GM12878 (cell line): ENCODE data around the gene SLC25A33.

Experiments used
- CEBPB ChIP-seq, 2 experiments: fragments of 150-350 bp in 1 of 2; IDR thresholded peaks; 2 replicates each; pipeline ENCODE4 v1.6.1; 2012 to 2014; ENCODE audit warnings: low read depth in 2 of 2, low read length in 2 of 2, borderline replicate concordance in 1 of 2, inconsistent platforms in 1 of 2
- CREB1 ChIP-seq: IDR thresholded peaks from 2 replicates; pipeline ENCODE4 v1.6.1; 2012; ENCODE audit warnings: low read depth, mild to moderate bottlenecking, inconsistent platforms
- CTCF ChIP-seq, 3 experiments: IDR thresholded peaks in 2 of 3; conservative IDR thresholded peaks in 1 of 3; 2 replicates each; pipeline ENCODE4 v1.5.1; 2011; ENCODE audit warnings: low read depth in 3 of 3, low read length in 3 of 3, mild to moderate bottlenecking in 3 of 3, control low read depth in 2 of 3, moderate library complexity in 2 of 3, inconsistent platforms in 1 of 3, mixed read lengths in 1 of 3; ENCODE audit not compliant: control insufficient read depth in 2 of 3, insufficient read depth in 1 of 3; ENCODE audit errors: extremely low read depth in 1 of 3
- EZH2 ChIP-seq: IDR thresholded peaks from 2 replicates; pipeline ENCODE4 v1.6.1; 2012; ENCODE audit warnings: low read depth, mild to moderate bottlenecking, control low read depth, inconsistent platforms, low read length, borderline replicate concordance; ENCODE audit not compliant: control insufficient read depth
- NFIC ChIP-seq: IDR thresholded peaks from 2 replicates; pipeline ENCODE4 v1.6.1; 2012; ENCODE audit warnings: low read depth, mild to moderate bottlenecking, inconsistent platforms, low read length, moderate library complexity
- POLR2A ChIP-seq: IDR thresholded peaks from 2 replicates; pipeline ENCODE4 v1.6.1; 2011; ENCODE audit warnings: low read depth, mild to moderate bottlenecking, low read length
- ZBED1 ChIP-seq: IDR thresholded peaks from 2 replicates; pipeline ENCODE4 v1.6.1; 2016; ENCODE audit warnings: borderline replicate concordance

DNA sequence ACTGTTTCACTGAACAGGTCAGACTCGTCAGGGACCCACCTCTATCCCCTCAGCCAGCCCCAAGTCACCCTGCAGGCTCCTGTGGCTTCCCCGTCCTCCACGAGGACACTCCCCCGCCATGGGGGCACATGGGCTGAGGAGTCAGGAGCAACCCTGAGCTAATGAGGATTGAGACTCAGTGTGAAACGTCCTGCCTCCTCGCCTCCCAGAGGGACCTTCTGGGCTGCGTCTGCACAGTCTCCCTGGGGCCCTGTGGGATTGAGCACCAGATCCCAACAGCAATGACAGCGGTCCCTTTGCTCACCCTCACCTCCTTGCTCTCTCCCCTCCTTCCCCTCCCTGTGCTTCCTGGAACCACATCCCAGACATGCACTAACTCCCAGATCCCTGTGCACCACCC is 18.9 kb upstream of the SLC25A33 start:
- TF ChIP-seq POLR2A (no peak), CTCF (IDR thresholded peaks at IDR 0.05 in 2 of 3, conservative IDR thresholded peaks at IDR 0.05 in 1 of 3; ENCODE audit: control insufficient read depth in 2 of 3, extremely low read depth in 1 of 3, insufficient read depth in 1 of 3, low read depth in 3 of 3, low read length in 3 of 3) (no peak), EZH2 (no peak), ZBED1 (no peak), CEBPB (IDR thresholded peaks at IDR 0.05; ENCODE audit: borderline replicate concordance in 1 of 2, low read depth in 2 of 2, low read length in 2 of 2) (no peak), NFIC (no peak), CREB1 (no peak)
